ENCODE results near the gene ICA1.

Gene ICA1

GRCh38 chr7:8126601-8127167 is 135.3 kb downstream of the ICA1 start:
- no peak for TF ChIP-seq CTCF (conservative IDR thresholded peaks at IDR 0.05; ENCODE audit: low read depth, low read length)
- no peak for DNase-seq (ENCODE audit: low read depth)
- no peak overlapping the region for H3K4me3 ChIP-seq (ENCODE audit: low read depth, low read length)

- H3K4me3 ChIP-seq (ENCODE audit: low read depth, low read length), result no peak overlapping the region
- TF ChIP-seq CTCF (conservative IDR thresholded peaks at IDR 0.05; ENCODE audit: low read depth, low read length), result no peak
- no peak for DNase-seq (ENCODE audit: low read depth)
Observed at GRCh38 chr7:8125680-8126444, 136.1 kb downstream of the ICA1 start.

GRCh38 chr7:8121243-8121642 is 140.7 kb downstream of the ICA1 start:
- no peak overlapping the region for H3K4me3 ChIP-seq (ENCODE audit: low read depth, low read length)
- TF ChIP-seq CTCF (conservative IDR thresholded peaks at IDR 0.05; ENCODE audit: low read depth, low read length), result no peak
- no peak for DNase-seq (ENCODE audit: low read depth)

GRCh38 chr7:8120390-8121058 is 141.4 kb downstream of the ICA1 start:
- H3K4me3 ChIP-seq (ENCODE audit: low read depth, low read length), result no peak overlapping the region
- no peak for TF ChIP-seq CTCF (conservative IDR thresholded peaks at IDR 0.05; ENCODE audit: low read depth, low read length)
- DNase-seq (ENCODE audit: low read depth), result no peak

- TF ChIP-seq CTCF (conservative IDR thresholded peaks at IDR 0.05; ENCODE audit: low read depth, low read length), result no peak
- H3K4me3 ChIP-seq (ENCODE audit: low read depth, low read length), result no peak overlapping the region
- no peak for DNase-seq (ENCODE audit: low read depth)
Observed at GRCh38 chr7:8119262-8119661, 142.7 kb downstream of the ICA1 start.

- no peak for DNase-seq (ENCODE audit: low read depth)
- no peak for TF ChIP-seq CTCF (conservative IDR thresholded peaks at IDR 0.05; ENCODE audit: low read depth, low read length)
Observed at GRCh38 chr7:8117195-8117594, 144.8 kb downstream of the ICA1 start.

More at GRCh38 chr7:8117195-8117594, 144.8 kb downstream of the ICA1 start:
- H3K4me3 ChIP-seq (ENCODE audit: low read depth, low read length), result no peak overlapping the region

All from choroid plexus epithelial cell (primary cell).